ENCODE data around the gene PLEK2. TPM values are rescaled to one million over a fixed set of nuclear protein-coding genes. Genes with fewer than 3 reads are reported as not detected.
A peak's percentile ranks its signal among the peaks of the same experiment; 100 is the strongest.

The PLEK2 gene, protein sequence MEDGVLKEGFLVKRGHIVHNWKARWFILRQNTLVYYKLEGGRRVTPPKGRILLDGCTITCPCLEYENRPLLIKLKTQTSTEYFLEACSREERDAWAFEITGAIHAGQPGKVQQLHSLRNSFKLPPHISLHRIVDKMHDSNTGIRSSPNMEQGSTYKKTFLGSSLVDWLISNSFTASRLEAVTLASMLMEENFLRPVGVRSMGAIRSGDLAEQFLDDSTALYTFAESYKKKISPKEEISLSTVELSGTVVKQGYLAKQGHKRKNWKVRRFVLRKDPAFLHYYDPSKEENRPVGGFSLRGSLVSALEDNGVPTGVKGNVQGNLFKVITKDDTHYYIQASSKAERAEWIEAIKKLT
- total RNA-seq (2014; rRNA removed; shearing (Covaris generic)) (1.0 TPM in 1 of 2 replicates, not detected in the other), polyA plus RNA-seq (2016; fragmentation: Nextera tagmentation; extraction: Ambion mirVana) (0.61 and 2.2 TPM in 2 replicates)
- long read RNA-seq, result 0 reads

DNA sequence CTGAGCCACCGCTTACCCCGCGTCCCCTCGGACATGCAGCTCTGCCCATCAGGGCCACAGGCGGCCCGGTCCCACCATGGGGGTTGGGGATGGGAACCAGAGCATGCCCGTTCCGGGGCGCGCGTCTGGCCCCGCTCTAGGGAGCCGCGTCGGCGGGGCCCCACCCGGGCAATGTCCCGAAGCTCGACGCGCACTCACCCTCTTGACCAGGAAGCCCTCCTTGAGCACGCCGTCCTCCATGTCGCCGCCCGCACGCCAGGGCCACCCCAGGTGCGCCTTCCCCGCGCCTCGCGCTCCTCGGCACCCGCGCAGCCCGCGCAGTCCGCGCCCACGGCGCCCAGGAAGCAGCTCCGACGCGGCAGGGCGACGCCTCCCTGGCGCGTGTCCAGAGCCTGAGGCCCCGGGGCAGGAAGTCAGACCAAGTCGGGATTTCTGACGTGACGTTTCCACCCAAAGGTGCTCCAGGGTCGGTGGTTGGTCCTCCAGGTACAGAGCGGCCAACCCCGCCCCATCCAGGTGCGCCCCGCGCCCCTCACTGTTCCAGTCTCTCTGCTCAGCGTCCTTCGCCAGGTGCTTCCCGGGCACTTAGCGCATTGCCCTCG is at the start of gene PLEK2:
TSS of gene PLEK2 (minus strand) at position 346 of the 602 bp plus-strand sequence. CDS start at position 240, 106 bp downstream.
- TF ChIP-seq EZH2 (IDR thresholded peaks at IDR 0.05; ENCODE audit: low read depth, unreplicated experiment) (no peak), NANOG (IDR thresholded peaks at IDR 0.05; ENCODE audit: borderline replicate concordance) (no peak), EZH2phosphoT487 (IDR thresholded peaks at IDR 0.05; ENCODE audit: unreplicated experiment) (no peak), STAT1 (IDR thresholded peaks at IDR 0.05; ENCODE audit: unreplicated experiment) (no peak), ZNF331 (CRISPR knock-in tag; IDR thresholded peaks at IDR 0.05; ENCODE audit: low read depth) (no peak), POLR2AphosphoS5 (IDR thresholded peaks at IDR 0.05; ENCODE audit: low read depth) (no peak), CREB1 (CRISPR knock-in tag; IDR thresholded peaks at IDR 0.05; ENCODE audit: low read depth) (no peak), ZNF114 (CRISPR knock-in tag; IDR thresholded peaks at IDR 0.05) (no peak), JUNB (IDR thresholded peaks at IDR 0.05; ENCODE audit: unreplicated experiment) (no peak)
- TF ChIP-seq, protein P1, sequence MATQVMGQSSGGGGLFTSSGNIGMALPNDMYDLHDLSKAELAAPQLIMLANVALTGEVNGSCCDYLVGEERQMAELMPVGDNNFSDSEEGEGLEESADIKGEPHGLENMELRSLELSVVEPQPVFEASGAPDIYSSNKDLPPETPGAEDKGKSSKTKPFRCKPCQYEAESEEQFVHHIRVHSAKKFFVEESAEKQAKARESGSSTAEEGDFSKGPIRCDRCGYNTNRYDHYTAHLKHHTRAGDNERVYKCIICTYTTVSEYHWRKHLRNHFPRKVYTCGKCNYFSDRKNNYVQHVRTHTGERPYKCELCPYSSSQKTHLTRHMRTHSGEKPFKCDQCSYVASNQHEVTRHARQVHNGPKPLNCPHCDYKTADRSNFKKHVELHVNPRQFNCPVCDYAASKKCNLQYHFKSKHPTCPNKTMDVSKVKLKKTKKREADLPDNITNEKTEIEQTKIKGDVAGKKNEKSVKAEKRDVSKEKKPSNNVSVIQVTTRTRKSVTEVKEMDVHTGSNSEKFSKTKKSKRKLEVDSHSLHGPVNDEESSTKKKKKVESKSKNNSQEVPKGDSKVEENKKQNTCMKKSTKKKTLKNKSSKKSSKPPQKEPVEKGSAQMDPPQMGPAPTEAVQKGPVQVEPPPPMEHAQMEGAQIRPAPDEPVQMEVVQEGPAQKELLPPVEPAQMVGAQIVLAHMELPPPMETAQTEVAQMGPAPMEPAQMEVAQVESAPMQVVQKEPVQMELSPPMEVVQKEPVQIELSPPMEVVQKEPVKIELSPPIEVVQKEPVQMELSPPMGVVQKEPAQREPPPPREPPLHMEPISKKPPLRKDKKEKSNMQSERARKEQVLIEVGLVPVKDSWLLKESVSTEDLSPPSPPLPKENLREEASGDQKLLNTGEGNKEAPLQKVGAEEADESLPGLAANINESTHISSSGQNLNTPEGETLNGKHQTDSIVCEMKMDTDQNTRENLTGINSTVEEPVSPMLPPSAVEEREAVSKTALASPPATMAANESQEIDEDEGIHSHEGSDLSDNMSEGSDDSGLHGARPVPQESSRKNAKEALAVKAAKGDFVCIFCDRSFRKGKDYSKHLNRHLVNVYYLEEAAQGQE (IDR thresholded peaks at IDR 0.05; ENCODE audit: unreplicated experiment), result no peak
- TF ChIP-seq, protein P2, sequence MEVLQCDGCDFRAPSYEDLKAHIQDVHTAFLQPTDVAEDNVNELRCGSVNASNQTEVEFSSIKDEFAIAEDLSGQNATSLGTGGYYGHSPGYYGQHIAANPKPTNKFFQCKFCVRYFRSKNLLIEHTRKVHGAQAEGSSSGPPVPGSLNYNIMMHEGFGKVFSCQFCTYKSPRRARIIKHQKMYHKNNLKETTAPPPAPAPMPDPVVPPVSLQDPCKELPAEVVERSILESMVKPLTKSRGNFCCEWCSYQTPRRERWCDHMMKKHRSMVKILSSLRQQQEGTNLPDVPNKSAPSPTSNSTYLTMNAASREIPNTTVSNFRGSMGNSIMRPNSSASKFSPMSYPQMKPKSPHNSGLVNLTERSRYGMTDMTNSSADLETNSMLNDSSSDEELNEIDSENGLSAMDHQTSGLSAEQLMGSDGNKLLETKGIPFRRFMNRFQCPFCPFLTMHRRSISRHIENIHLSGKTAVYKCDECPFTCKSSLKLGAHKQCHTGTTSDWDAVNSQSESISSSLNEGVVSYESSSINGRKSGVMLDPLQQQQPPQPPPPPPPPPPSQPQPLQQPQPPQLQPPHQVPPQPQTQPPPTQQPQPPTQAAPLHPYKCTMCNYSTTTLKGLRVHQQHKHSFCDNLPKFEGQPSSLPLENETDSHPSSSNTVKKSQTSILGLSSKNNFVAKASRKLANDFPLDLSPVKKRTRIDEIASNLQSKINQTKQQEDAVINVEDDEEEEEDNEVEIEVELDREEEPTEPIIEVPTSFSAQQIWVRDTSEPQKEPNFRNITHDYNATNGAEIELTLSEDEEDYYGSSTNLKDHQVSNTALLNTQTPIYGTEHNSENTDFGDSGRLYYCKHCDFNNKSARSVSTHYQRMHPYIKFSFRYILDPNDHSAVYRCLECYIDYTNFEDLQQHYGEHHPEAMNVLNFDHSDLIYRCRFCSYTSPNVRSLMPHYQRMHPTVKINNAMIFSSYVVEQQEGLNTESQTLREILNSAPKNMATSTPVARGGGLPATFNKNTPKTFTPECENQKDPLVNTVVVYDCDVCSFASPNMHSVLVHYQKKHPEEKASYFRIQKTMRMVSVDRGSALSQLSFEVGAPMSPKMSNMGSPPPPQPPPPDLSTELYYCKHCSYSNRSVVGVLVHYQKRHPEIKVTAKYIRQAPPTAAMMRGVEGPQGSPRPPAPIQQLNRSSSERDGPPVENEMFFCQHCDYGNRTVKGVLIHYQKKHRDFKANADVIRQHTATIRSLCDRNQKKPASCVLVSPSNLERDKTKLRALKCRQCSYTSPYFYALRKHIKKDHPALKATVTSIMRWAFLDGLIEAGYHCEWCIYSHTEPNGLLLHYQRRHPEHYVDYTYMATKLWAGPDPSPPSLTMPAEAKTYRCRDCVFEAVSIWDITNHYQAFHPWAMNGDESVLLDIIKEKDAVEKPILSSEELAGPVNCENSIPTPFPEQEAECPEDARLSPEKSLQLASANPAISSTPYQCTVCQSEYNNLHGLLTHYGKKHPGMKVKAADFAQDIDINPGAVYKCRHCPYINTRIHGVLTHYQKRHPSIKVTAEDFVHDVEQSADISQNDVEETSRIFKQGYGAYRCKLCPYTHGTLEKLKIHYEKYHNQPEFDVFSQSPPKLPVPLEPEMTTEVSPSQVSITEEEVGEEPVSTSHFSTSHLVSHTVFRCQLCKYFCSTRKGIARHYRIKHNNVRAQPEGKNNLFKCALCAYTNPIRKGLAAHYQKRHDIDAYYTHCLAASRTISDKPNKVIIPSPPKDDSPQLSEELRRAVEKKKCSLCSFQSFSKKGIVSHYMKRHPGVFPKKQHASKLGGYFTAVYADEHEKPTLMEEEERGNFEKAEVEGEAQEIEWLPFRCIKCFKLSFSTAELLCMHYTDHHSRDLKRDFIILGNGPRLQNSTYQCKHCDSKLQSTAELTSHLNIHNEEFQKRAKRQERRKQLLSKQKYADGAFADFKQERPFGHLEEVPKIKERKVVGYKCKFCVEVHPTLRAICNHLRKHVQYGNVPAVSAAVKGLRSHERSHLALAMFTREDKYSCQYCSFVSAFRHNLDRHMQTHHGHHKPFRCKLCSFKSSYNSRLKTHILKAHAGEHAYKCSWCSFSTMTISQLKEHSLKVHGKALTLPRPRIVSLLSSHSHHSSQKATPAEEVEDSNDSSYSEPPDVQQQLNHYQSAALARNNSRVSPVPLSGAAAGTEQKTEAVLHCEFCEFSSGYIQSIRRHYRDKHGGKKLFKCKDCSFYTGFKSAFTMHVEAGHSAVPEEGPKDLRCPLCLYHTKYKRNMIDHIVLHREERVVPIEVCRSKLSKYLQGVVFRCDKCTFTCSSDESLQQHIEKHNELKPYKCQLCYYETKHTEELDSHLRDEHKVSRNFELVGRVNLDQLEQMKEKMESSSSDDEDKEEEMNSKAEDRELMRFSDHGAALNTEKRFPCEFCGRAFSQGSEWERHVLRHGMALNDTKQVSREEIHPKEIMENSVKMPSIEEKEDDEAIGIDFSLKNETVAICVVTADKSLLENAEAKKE (CRISPR knock-in tag; IDR thresholded peaks at IDR 0.05), result no peak
- TF ChIP-seq, protein P3, sequence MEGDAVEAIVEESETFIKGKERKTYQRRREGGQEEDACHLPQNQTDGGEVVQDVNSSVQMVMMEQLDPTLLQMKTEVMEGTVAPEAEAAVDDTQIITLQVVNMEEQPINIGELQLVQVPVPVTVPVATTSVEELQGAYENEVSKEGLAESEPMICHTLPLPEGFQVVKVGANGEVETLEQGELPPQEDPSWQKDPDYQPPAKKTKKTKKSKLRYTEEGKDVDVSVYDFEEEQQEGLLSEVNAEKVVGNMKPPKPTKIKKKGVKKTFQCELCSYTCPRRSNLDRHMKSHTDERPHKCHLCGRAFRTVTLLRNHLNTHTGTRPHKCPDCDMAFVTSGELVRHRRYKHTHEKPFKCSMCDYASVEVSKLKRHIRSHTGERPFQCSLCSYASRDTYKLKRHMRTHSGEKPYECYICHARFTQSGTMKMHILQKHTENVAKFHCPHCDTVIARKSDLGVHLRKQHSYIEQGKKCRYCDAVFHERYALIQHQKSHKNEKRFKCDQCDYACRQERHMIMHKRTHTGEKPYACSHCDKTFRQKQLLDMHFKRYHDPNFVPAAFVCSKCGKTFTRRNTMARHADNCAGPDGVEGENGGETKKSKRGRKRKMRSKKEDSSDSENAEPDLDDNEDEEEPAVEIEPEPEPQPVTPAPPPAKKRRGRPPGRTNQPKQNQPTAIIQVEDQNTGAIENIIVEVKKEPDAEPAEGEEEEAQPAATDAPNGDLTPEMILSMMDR (conservative IDR thresholded peaks at IDR 0.05; ENCODE audit: low read depth in 2 of 2), result no peak
- TF ChIP-seq, protein P4, sequence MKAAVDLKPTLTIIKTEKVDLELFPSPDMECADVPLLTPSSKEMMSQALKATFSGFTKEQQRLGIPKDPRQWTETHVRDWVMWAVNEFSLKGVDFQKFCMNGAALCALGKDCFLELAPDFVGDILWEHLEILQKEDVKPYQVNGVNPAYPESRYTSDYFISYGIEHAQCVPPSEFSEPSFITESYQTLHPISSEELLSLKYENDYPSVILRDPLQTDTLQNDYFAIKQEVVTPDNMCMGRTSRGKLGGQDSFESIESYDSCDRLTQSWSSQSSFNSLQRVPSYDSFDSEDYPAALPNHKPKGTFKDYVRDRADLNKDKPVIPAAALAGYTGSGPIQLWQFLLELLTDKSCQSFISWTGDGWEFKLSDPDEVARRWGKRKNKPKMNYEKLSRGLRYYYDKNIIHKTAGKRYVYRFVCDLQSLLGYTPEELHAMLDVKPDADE (IDR thresholded peaks at IDR 0.05), result no peak
- Histone ChIP-seq H3K9me2 (ENCODE audit: insufficient read depth) (no peaks in the 10 kb centered on the region), H3K27me3 (ENCODE audit: insufficient read depth) (peaks cover 37% of the 10 kb centered on the region), H3K4me3 (peak within 1 kb of the TSS; percentile 73), H4K20me1 (replicated peaks; ENCODE audit: insufficient read depth) (no peaks in the 10 kb centered on the region), H2AFZ (peak within 1 kb of the TSS; percentile 99), H3K27ac (ENCODE audit: low read depth) (no peak within 1 kb of the TSS), H3K4me1 (ENCODE audit: insufficient read depth) (peaks cover 6% of the 10 kb centered on the region; the same call in 1 of the 2 replicates), H3K79me2 (replicated peaks; ENCODE audit: insufficient read depth) (no peaks in the 10 kb centered on the region), H3F3A (replicated peaks; ENCODE audit: low read depth) (no peaks in the 10 kb centered on the region), H3K4me2 (peak within 1 kb of the TSS; percentile 88), H3K36me3 (ENCODE audit: insufficient read depth) (no peaks in the 10 kb centered on the region)
- Mint-ChIP-seq H3K27ac (no peak within 1 kb of the TSS), H3K9me3 (no peaks in the 10 kb centered on the region), H3K27me3 (ENCODE audit: insufficient read depth, low read depth, poor library complexity) (peaks cover 28% of the 10 kb centered on the region), H3K4me3 (peak within 1 kb of the TSS; percentile 74), H3K4me1 (peaks cover 16% of the 10 kb centered on the region), H3K36me3 (ENCODE audit: low read depth) (no peaks in the 10 kb centered on the region)
- ATAC-seq, result peak; percentile 79
- DNase-seq (ENCODE audit: low spot score), result peak; percentile 65
